ENCODE data around the gene EXD3. TPM values are rescaled to one million over a fixed set of nuclear protein-coding genes. Genes with fewer than 3 reads are reported as not detected.

The EXD3 gene
- total RNA-seq, 1 experiment from 2014 or later: 0.24 TPM

GRCh38 chr9:137306066-137306849 lies 116.7 kb downstream of the EXD3 start:
- DNase-seq (ENCODE audit: low read depth): no peak

GRCh38 chr9:137305798-137306065 lies 117.2 kb downstream of the EXD3 start:
- DNase-seq (ENCODE audit: low read depth): no peak

- no peak for DNase-seq (ENCODE audit: low read depth)
Observed at GRCh38 chr9:137305060-137305797, 117.7 kb downstream of the EXD3 start.

- no peak for DNase-seq (ENCODE audit: low read depth)
Observed at GRCh38 chr9:137304383-137305059, 118.4 kb downstream of the EXD3 start.

- DNase-seq (ENCODE audit: low read depth): no peak
Observed at GRCh38 chr9:137303893-137304382, 119.0 kb downstream of the EXD3 start.

- no peak for DNase-seq (ENCODE audit: low read depth)
Observed at GRCh38 chr9:137303151-137303892, 119.6 kb downstream of the EXD3 start.

- peak; percentile 44 for DNase-seq (ENCODE audit: low read depth)
Observed at GRCh38 chr9:137302449-137303150, 120.4 kb downstream of the EXD3 start.

GRCh38 chr9:137302118-137302448 lies 120.9 kb downstream of the EXD3 start, which contains the start of gene NRARP:
Gene NRARP (minus strand): TSS chr9:137302271. CDS start chr9:137301928, 343 bp downstream.
- peak; percentile 53 for DNase-seq (ENCODE audit: low read depth)

GRCh38 chr9:137301081-137301947 lies 121.6 kb downstream of the EXD3 start:
- peak; percentile 11 for DNase-seq (ENCODE audit: low read depth)

GRCh38 chr9:137300567-137301080 lies 122.3 kb downstream of the EXD3 start:
- no peak for DNase-seq (ENCODE audit: low read depth)

GRCh38 chr9:137299938-137300337 lies 123.0 kb downstream of the EXD3 start:
- no peak for DNase-seq (ENCODE audit: low read depth)

- DNase-seq (ENCODE audit: low read depth): no peak
Observed at GRCh38 chr9:137299203-137299565, 123.8 kb downstream of the EXD3 start.

GRCh38 chr9:137298401-137299202 lies 124.4 kb downstream of the EXD3 start:
- DNase-seq (ENCODE audit: low read depth): no peak

GRCh38 chr9:137297966-137298365 lies 125.0 kb downstream of the EXD3 start:
- no peak for DNase-seq (ENCODE audit: low read depth)

GRCh38 chr9:137296670-137297664 lies 126.0 kb downstream of the EXD3 start:
- no peak for DNase-seq (ENCODE audit: low read depth)

- no peak for DNase-seq (ENCODE audit: low read depth)
Observed at GRCh38 chr9:137295849-137296669, 126.9 kb downstream of the EXD3 start.

GRCh38 chr9:137295238-137295811 lies 127.6 kb downstream of the EXD3 start:
- no peak for DNase-seq (ENCODE audit: low read depth)
